Activated CD4-positive, alpha-beta T cell treated with anti-CD3 and anti-CD28 coated beads, Interleukin-2, amount 50 U/mL, for 1 hour (primary cell): Measurements from ENCODE around the gene FGF21.
"Not testable (repeated sequence)": the region's sequence is repeated elsewhere in the genome, so short reads cannot be mapped to it uniquely, and the experiment has no call there.

ENCODE experiments used
- DNase-seq: peaks from one replicate; pipeline ENCODE4 v3.0.0-alpha.2; 2020

Gene FGF21

GRCh38 chr19:48752496-48753365 is 2.6 kb upstream of the FGF21 start, which contains the start of gene FUT1:
Gene FUT1 (minus strand): TSS chr19:48752641. CDS start chr19:48751281, 1,360 bp downstream.
- DNase-seq, result peak; percentile 39

GRCh38 chr19:48755787-48756186 is 463 bp downstream of the FGF21 start:
- DNase-seq, result no peak

- DNase-seq, result no peak
These were observed 888 bp downstream of the FGF21 start for GRCh38 chr19:48756212-48756611.

- DNase-seq, result no peak
These were observed 1.4 kb downstream of the FGF21 start for GRCh38 chr19:48756686-48757085.

GRCh38 chr19:48757089-48757675 is 1.9 kb downstream of the FGF21 start:
- DNase-seq, result no peak

- DNase-seq, result no peak
These were observed 2.4 kb downstream of the FGF21 start for GRCh38 chr19:48757741-48758144.

- no peak for DNase-seq
These were observed 5.3 kb downstream of the FGF21 start for GRCh38 chr19:48760504-48761205.

- DNase-seq, result not testable (repeated sequence)
These were observed 10.5 kb downstream of the FGF21 start for GRCh38 chr19:48765816-48766215.

- DNase-seq, result not testable (repeated sequence)
These were observed 12.9 kb downstream of the FGF21 start for GRCh38 chr19:48768171-48768753.

GRCh38 chr19:48768994-48769713 is 13.8 kb downstream of the FGF21 start:
- no peak for DNase-seq

- no peak for DNase-seq
These were observed 14.9 kb downstream of the FGF21 start for GRCh38 chr19:48770266-48770665.

- DNase-seq, result no peak
These were observed 15.6 kb downstream of the FGF21 start for GRCh38 chr19:48770734-48771472.

GRCh38 chr19:48772503-48772953 is 17.2 kb downstream of the FGF21 start:
- DNase-seq, result no peak

- no peak for DNase-seq
These were observed 21.8 kb downstream of the FGF21 start for GRCh38 chr19:48777139-48777538.

GRCh38 chr19:48777720-48778119 is 22.4 kb downstream of the FGF21 start:
- DNase-seq, result no peak

GRCh38 chr19:48779636-48780035 is 24.3 kb downstream of the FGF21 start:
- DNase-seq, result no peak

- DNase-seq, result no peak
These were observed 25.5 kb downstream of the FGF21 start for GRCh38 chr19:48780631-48781391.

GRCh38 chr19:48784527-48784926 is 29.2 kb downstream of the FGF21 start:
- DNase-seq, result no peak

GRCh38 chr19:48786422-48786821 is 31.1 kb downstream of the FGF21 start:
- not testable (repeated sequence) for DNase-seq

- DNase-seq, result not testable (repeated sequence)
These were observed 32.0 kb downstream of the FGF21 start for GRCh38 chr19:48787331-48787730.

GRCh38 chr19:48793271-48793670 is 37.9 kb downstream of the FGF21 start:
- no peak for DNase-seq
